H9 (cell line): Measurements from ENCODE around the gene SAP25. TPM values are rescaled to one million over a fixed set of nuclear protein-coding genes. Genes with fewer than 3 reads are reported as not detected.

Experiments used
- DNase-seq: peaks from one replicate; pipeline ENCODE4 v3.0.0-alpha.2; 2017
- H2AFZ ChIP-seq: one replicate; pipeline ENCODE4 v1.6.1; 2013; ENCODE audit warnings: mild to moderate bottlenecking, low read length, control low read depth, moderate library complexity
- H2AK5ac ChIP-seq: 2 replicates; pipeline ENCODE4 v1.6.1; 2013; ENCODE audit warnings: low read length, control low read depth, mixed read lengths; ENCODE audit not compliant: insufficient read length
- H2BK120ac ChIP-seq: one replicate; pipeline ENCODE4 v1.6.1; 2013; ENCODE audit warnings: low read depth, mild to moderate bottlenecking, low read length, control low read depth, inconsistent platforms; ENCODE audit not compliant: poor library complexity, severe bottlenecking
- H2BK12ac ChIP-seq: 2 replicates; pipeline ENCODE4 v1.6.1; 2013; ENCODE audit warnings: low read length, control low read depth, mixed read lengths, low read depth; ENCODE audit not compliant: insufficient read length
- H2BK15ac ChIP-seq: 2 replicates; pipeline ENCODE4 v1.6.1; 2013; ENCODE audit warnings: low read depth, low read length, control low read depth
- H2BK20ac ChIP-seq: one replicate; pipeline ENCODE4 v1.6.1; 2013; ENCODE audit warnings: low read depth, mild to moderate bottlenecking, low read length, control low read depth, inconsistent platforms; ENCODE audit not compliant: poor library complexity, severe bottlenecking
- H2BK5ac ChIP-seq: 2 replicates; pipeline ENCODE4 v1.6.1; 2013; ENCODE audit warnings: low read length, control low read depth, mixed read lengths; ENCODE audit not compliant: insufficient read length
- H3K14ac ChIP-seq: 2 replicates; pipeline ENCODE4 v1.6.1; 2013; ENCODE audit warnings: low read length, control low read depth; ENCODE audit not compliant: insufficient read depth
- H3K18ac ChIP-seq: 2 replicates; pipeline ENCODE4 v1.6.1; 2013; ENCODE audit warnings: low read depth, mild to moderate bottlenecking, mixed read lengths, low read length, control low read depth; ENCODE audit not compliant: insufficient read length
- H3K23ac ChIP-seq: 2 replicates; pipeline ENCODE4 v1.6.1; 2013; ENCODE audit warnings: low read length, control low read depth, mixed read lengths, low read depth; ENCODE audit not compliant: insufficient read length
- H3K23me2 ChIP-seq: 2 replicates; pipeline ENCODE4 v1.6.1; 2013; ENCODE audit warnings: low read depth, mild to moderate bottlenecking, mixed read lengths, low read length, control low read depth; ENCODE audit not compliant: insufficient read length, poor library complexity, severe bottlenecking
- H3K27ac ChIP-seq: 2 replicates; pipeline ENCODE4 v1.5.1; 2013; ENCODE audit warnings: low read length, control low read depth, mixed read lengths, low read depth; ENCODE audit not compliant: insufficient read length
- H3K27me3 ChIP-seq: 2 replicates; pipeline ENCODE4 v1.6.1; 2013; ENCODE audit warnings: low read length, control low read depth, inconsistent platforms; ENCODE audit not compliant: insufficient read depth
- H3K4ac ChIP-seq: 2 replicates; pipeline ENCODE4 v1.6.1; 2013; ENCODE audit warnings: low read depth, mild to moderate bottlenecking, control low read depth, inconsistent platforms, low read length, moderate library complexity
- H3K4me1 ChIP-seq: 2 replicates; pipeline ENCODE4 v1.6.1; 2013; ENCODE audit warnings: low read length, control low read depth, inconsistent platforms; ENCODE audit not compliant: insufficient read depth
- H3K4me2 ChIP-seq: 2 replicates; pipeline ENCODE4 v1.6.1; 2013; ENCODE audit warnings: low read length, control low read depth, mixed read lengths; ENCODE audit not compliant: insufficient read length, insufficient read depth
- H3K56ac ChIP-seq: 2 replicates; pipeline ENCODE4 v1.6.1; 2013; ENCODE audit warnings: low read depth, mild to moderate bottlenecking, mixed read lengths, low read length, control low read depth; ENCODE audit not compliant: insufficient read length
- H3K79me1 ChIP-seq: 2 replicates; pipeline ENCODE4 v1.6.1; 2013; ENCODE audit warnings: low read depth, mild to moderate bottlenecking, moderate library complexity, low read length, control low read depth, inconsistent platforms; ENCODE audit not compliant: insufficient read depth, poor library complexity, severe bottlenecking
- H3K79me2 ChIP-seq: 2 replicates; pipeline ENCODE4 v1.6.1; 2013; ENCODE audit warnings: low read length, control low read depth, inconsistent platforms; ENCODE audit not compliant: insufficient read depth
- H3K9ac ChIP-seq: 2 replicates; pipeline ENCODE4 v1.6.1; 2013; ENCODE audit warnings: low read length, control low read depth, mixed read lengths; ENCODE audit not compliant: insufficient read length; ENCODE audit errors: extremely low read depth
- H3K9me3 ChIP-seq: one replicate; pipeline ENCODE4 v1.6.1; 2013; ENCODE audit warnings: low read depth, low read length, inconsistent platforms; ENCODE audit not compliant: control insufficient read depth
- H3T11ph ChIP-seq: one replicate; pipeline ENCODE4 v1.6.1; 2013; ENCODE audit warnings: mild to moderate bottlenecking, low read length, control low read depth, inconsistent platforms
- H4K20me1 ChIP-seq: one replicate; pipeline ENCODE4 v1.6.1; 2013; ENCODE audit not compliant: control insufficient read depth, insufficient read length, insufficient read depth
- H4K5ac ChIP-seq: 2 replicates; pipeline ENCODE4 v1.6.1; 2013; ENCODE audit warnings: low read depth, mild to moderate bottlenecking, mixed read lengths, low read length, control low read depth; ENCODE audit not compliant: insufficient read length
- H4K8ac ChIP-seq: replicated peaks from 2 replicates; pipeline ENCODE4 v1.6.1; 2013; ENCODE audit warnings: low read length, control low read depth, mixed read lengths, low read depth; ENCODE audit not compliant: insufficient read length
- H4K91ac ChIP-seq: 2 replicates; pipeline ENCODE4 v1.6.1; 2013; ENCODE audit warnings: low read depth, mild to moderate bottlenecking, moderate library complexity, mixed read lengths, low read length, control low read depth; ENCODE audit not compliant: insufficient read length
- H3K27ac Mint-ChIP-seq, 3 experiments: 2 replicates in 2 of 3; 3 replicates in 1 of 3; pipeline ENCODE4 v1.8.0; 2020 to 2021; ENCODE audit warnings: mixed read lengths in 3 of 3, mild to moderate bottlenecking in 1 of 3, moderate library complexity in 1 of 3
- H3K27me3 Mint-ChIP-seq: 2 replicates; pipeline ENCODE4 v1.8.0; 2021; ENCODE audit warnings: low read depth, mild to moderate bottlenecking, moderate library complexity, mixed read lengths
- H3K36me3 Mint-ChIP-seq, 3 experiments: 2 replicates in 2 of 3; 3 replicates in 1 of 3; pipeline ENCODE4 v1.8.0; 2020 to 2021; ENCODE audit warnings: low read depth in 3 of 3, mixed read lengths in 3 of 3; ENCODE audit not compliant: insufficient read depth in 1 of 3
- H3K4me1 Mint-ChIP-seq, 2 experiments: 2 replicates each; pipeline ENCODE4 v1.8.0; 2020; ENCODE audit warnings: mixed read lengths in 2 of 2
- H3K4me3 Mint-ChIP-seq, 2 experiments: 2 replicates in 1 of 2; 3 replicates in 1 of 2; pipeline ENCODE4 v1.8.0; 2020 to 2021; ENCODE audit warnings: mild to moderate bottlenecking in 2 of 2, mixed read lengths in 2 of 2, moderate library complexity in 1 of 2
- H3K9me3 Mint-ChIP-seq, 2 experiments: 2 replicates in 1 of 2; 3 replicates in 1 of 2; pipeline ENCODE4 v1.8.0; 2020; ENCODE audit warnings: mild to moderate bottlenecking in 2 of 2, mixed read lengths in 2 of 2, moderate library complexity in 1 of 2
- WGBS: extraction: QIAGEN DNeasy Blood & Tissue Kit; methylation state at CpG from one replicate; pipeline ENCODE4 v1.1.7; 2013; ENCODE audit warnings: missing lambda C conversion rate, low lambda C conversion rate, mixed read lengths; ENCODE audit not compliant: insufficient read length; ENCODE audit errors: extremely low coverage; 5-methylcytosine and 5-hydroxymethylcytosine counted together
- total RNA-seq: library from RNA; stranded (reverse); gene quantifications from 2 replicates; pipeline ENCODE4 v1.2.1, GENCODE V29; 2021
- TF ChIP-seq, protein P1 (sequence below): fragments of 200-600 bp; sonication (generic); conservative IDR thresholded peaks from 3 replicates; pipeline ENCODE4 v1.8.0; 2021; ENCODE audit warnings: antibody characterized with exemption, mild to moderate bottlenecking

SAP25 gene
- total RNA-seq, 1 experiment from 2014 or later = 4.2 TPM

DNA sequence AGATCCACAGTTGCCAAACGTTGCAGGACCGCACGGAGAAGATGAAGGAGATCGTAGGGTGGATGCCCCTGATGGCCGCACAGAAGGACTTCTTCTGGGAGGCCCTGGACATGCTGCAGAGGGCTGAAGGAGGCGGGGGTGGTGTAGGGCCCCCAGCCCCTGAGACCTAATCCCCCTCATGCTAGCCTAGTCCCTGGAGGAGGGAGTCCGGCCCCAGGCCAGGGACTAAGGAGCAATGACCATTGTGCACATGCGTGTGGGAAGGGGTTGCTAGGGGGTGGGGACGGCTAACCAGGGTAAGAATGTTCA, 27.0 kb upstream of the SAP25 start:
- Histone ChIP-seq H3K9me3 (no peaks in the 10 kb centered on the region), H3K4ac (no peak overlapping the region), H3K14ac (no peak overlapping the region; the same call in 1 of the 2 replicates), H3K18ac (no peak overlapping the region), H4K20me1 (no peaks in the 10 kb centered on the region), H2AFZ (no peak overlapping the region), H3K56ac (no peak overlapping the region), H4K8ac (no peak overlapping the region), H3K27ac (no peak overlapping the region), H3K79me2 (no peaks in the 10 kb centered on the region), H3K27me3 (no peaks in the 10 kb centered on the region), H3K23ac (no peak overlapping the region), H3K23me2 (peaks cover 32% of the 10 kb centered on the region), H3K79me1 (no peaks in the 10 kb centered on the region), H2AK5ac (no peak overlapping the region), H2BK12ac (no peak overlapping the region), H3K4me1 (peaks cover 4% of the 10 kb centered on the region; the same call in 1 of the 2 replicates), H3T11ph (no peak overlapping the region), H2BK120ac (no peak overlapping the region), H3K9ac (no peak overlapping the region), H3K4me2 (no peak overlapping the region), H2BK20ac (no peak overlapping the region), H2BK15ac (no peak overlapping the region), H2BK5ac (no peak overlapping the region), H4K5ac (no peak overlapping the region), H4K91ac (no peak overlapping the region)
- WGBS = no CpG with 5 or more reads among the region's 9 CpGs
- H3K27me3 Mint-ChIP-seq = peaks cover 15% of the 10 kb centered on the region
- peaks cover 27 to 38% of the 10 kb centered on the region in 2 experiments for H3K4me1 Mint-ChIP-seq
- no peak overlapping the region for H3K4me3 Mint-ChIP-seq
- no peaks in the 10 kb centered on the region for H3K9me3 Mint-ChIP-seq
- H3K27ac Mint-ChIP-seq = no peak overlapping the region
- no peak for DNase-seq
- peaks cover 5 to 36% (median 9%) of the 10 kb centered on the region in 3 experiments; a peak in 5 of 7 replicates for H3K36me3 Mint-ChIP-seq
- TF ChIP-seq, protein P1, sequence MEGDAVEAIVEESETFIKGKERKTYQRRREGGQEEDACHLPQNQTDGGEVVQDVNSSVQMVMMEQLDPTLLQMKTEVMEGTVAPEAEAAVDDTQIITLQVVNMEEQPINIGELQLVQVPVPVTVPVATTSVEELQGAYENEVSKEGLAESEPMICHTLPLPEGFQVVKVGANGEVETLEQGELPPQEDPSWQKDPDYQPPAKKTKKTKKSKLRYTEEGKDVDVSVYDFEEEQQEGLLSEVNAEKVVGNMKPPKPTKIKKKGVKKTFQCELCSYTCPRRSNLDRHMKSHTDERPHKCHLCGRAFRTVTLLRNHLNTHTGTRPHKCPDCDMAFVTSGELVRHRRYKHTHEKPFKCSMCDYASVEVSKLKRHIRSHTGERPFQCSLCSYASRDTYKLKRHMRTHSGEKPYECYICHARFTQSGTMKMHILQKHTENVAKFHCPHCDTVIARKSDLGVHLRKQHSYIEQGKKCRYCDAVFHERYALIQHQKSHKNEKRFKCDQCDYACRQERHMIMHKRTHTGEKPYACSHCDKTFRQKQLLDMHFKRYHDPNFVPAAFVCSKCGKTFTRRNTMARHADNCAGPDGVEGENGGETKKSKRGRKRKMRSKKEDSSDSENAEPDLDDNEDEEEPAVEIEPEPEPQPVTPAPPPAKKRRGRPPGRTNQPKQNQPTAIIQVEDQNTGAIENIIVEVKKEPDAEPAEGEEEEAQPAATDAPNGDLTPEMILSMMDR = no peak
